GM12878 (cell line): ENCODE results near the gene LRRN4CL. TPM values are rescaled to one million over a fixed set of nuclear protein-coding genes. Genes with fewer than 3 reads are reported as not detected.

Experiments
- ATAC-seq: fragments of 200-7000 bp; cut with Tn5 transposase; 3 replicates; pipeline ENCODE4 v1.9.1; 2020; ENCODE audit warnings: mild to moderate bottlenecking, moderate library complexity
- BruUV-seq: library from RNA; stranded (reverse); fragments of 400-500 nt; replicated peaks from 2 replicates; lab custom pipeline; 2021; lab: Mats Ljungman, UMichigan
- CTCF ChIA-PET: fragments of 300-600 bp; sonication (Branson Sonifier 250); formaldehyde crosslinking; extraction: SDS; loops from one replicate; lab custom pipeline; 2021; ENCODE audit warnings: inconsistent platforms; lab: Yijun Ruan, JAX
- POLR2A ChIA-PET: fragments of 350-600 bp; formaldehyde crosslinking; extraction: SDS; loops from one replicate; lab custom pipeline; 2021; ENCODE audit warnings: inconsistent platforms; lab: Charles Lee
- RAD21 ChIA-PET: fragments of 300-600 bp; sonication (Branson Sonifier 250); formaldehyde crosslinking; loops from one replicate; lab custom pipeline; 2023; ENCODE audit warnings: antibody characterized with exemption; ENCODE audit not compliant: unreplicated experiment; lab: Charles Lee
- SMC1A ChIA-PET: fragments of 300-600 bp; sonication (Branson Sonifier 250); formaldehyde crosslinking; loops from one replicate; lab custom pipeline; 2023; ENCODE audit not compliant: unreplicated experiment, uncharacterized antibody; lab: Charles Lee
- DNase-seq: peaks from one replicate; pipeline ENCODE4 v3.0.0-alpha.2; 2011; ENCODE audit warnings: low read depth, low spot score
- FAIRE-seq: peaks from 3 replicates; lab custom pipeline; 2011; peaks lifted over from hg19 to GRCh38; lab: Jason Lieb, UNC
- H2AFZ ChIP-seq: 2 replicates; pipeline ENCODE4 v1.6.0; 2011; ENCODE audit warnings: low read depth, low read length, control low read depth; ENCODE audit not compliant: control insufficient read depth
- H3K27ac ChIP-seq: 2 replicates; pipeline ENCODE4 v1.5.1; 2011; ENCODE audit warnings: control low read depth; ENCODE audit not compliant: control insufficient read depth, insufficient read depth
- H3K27me3 ChIP-seq, 2 experiments: replicated peaks in 1 of 2; 2 replicates each; pipeline versions ENCODE4 v1.6.0 to v1.6.1; 2011; ENCODE audit warnings: low read length in 1 of 2; ENCODE audit not compliant: control insufficient read depth in 2 of 2, insufficient read depth in 2 of 2
- H3K36me3 ChIP-seq, 2 experiments: 2 replicates each; pipeline ENCODE4 v1.5.1; 2011; ENCODE audit warnings: low read length in 1 of 2; ENCODE audit not compliant: control insufficient read depth in 2 of 2, insufficient read depth in 2 of 2
- H3K4me1 ChIP-seq: 2 replicates; pipeline ENCODE4 v1.6.1; 2011; ENCODE audit warnings: mild to moderate bottlenecking, low read length, moderate library complexity, mixed read lengths; ENCODE audit not compliant: control insufficient read depth, insufficient read depth
- H3K4me2 ChIP-seq: 2 replicates; pipeline ENCODE4 v1.6.0; 2011; ENCODE audit warnings: control low read depth; ENCODE audit not compliant: control insufficient read depth, insufficient read depth
- H3K4me3 ChIP-seq: fragments of 200-600 bp; sonication (generic); 2 replicates; pipeline ENCODE4 v1.5.1; 2016
- H3K79me2 ChIP-seq: 2 replicates; pipeline ENCODE4 v1.6.0; 2011; ENCODE audit warnings: low read length; ENCODE audit not compliant: control insufficient read depth, insufficient read depth
- H3K9ac ChIP-seq: 2 replicates; pipeline ENCODE4 v1.8.0; 2011; ENCODE audit warnings: low read length, control low read depth, mixed read lengths; ENCODE audit not compliant: control insufficient read depth, insufficient read depth
- H3K9me3 ChIP-seq: replicated peaks from 3 replicates; pipeline ENCODE4 v1.5.1; 2011; ENCODE audit warnings: mild to moderate bottlenecking, low read length; ENCODE audit not compliant: control insufficient read depth, insufficient read depth
- H4K20me1 ChIP-seq: 2 replicates; pipeline ENCODE4 v1.6.0; 2011; ENCODE audit not compliant: control insufficient read depth, insufficient read depth
- CREB1 ChIP-seq: IDR thresholded peaks from 2 replicates; pipeline ENCODE4 v1.6.1; 2012; ENCODE audit warnings: low read depth, mild to moderate bottlenecking, inconsistent platforms
- ELK1 ChIP-seq: IDR thresholded peaks from 2 replicates; pipeline ENCODE4 v1.6.1; 2012; ENCODE audit warnings: low read depth, low read length, improper control_type of control experiment
- FOXM1 ChIP-seq: IDR thresholded peaks from 2 replicates; pipeline ENCODE4 v1.6.1; 2012; ENCODE audit warnings: low read depth, mild to moderate bottlenecking, inconsistent platforms, low read length, moderate library complexity
- GABPA ChIP-seq: IDR thresholded peaks from 2 replicates; pipeline ENCODE4 v1.6.1; 2014; ENCODE audit warnings: antibody characterized with exemption, low read depth, mild to moderate bottlenecking, inconsistent platforms
- GATAD2B ChIP-seq: fragments of 450-650 bp; conservative IDR thresholded peaks from 2 replicates; pipeline ENCODE4 v1.6.1; 2017; ENCODE audit warnings: low read depth, mild to moderate bottlenecking, moderate library complexity
- JUNB ChIP-seq: IDR thresholded peaks from 2 replicates; pipeline ENCODE4 v1.6.1; 2016; ENCODE audit warnings: antibody characterized with exemption, mild to moderate bottlenecking
- KAT2A ChIP-seq: conservative IDR thresholded peaks from 2 replicates; pipeline ENCODE4 v1.6.1; 2011; ENCODE audit warnings: low read depth, low read length; ENCODE audit not compliant: control insufficient read depth
- MLLT1 ChIP-seq: fragments of 450-650 bp; IDR thresholded peaks from 2 replicates; pipeline ENCODE4 v1.6.1; 2016; ENCODE audit warnings: mild to moderate bottlenecking
- MTA2 ChIP-seq: fragments of 450-650 bp; IDR thresholded peaks from 2 replicates; pipeline ENCODE4 v1.6.1; 2016; ENCODE audit warnings: low read depth, mild to moderate bottlenecking, moderate library complexity
- MXI1 ChIP-seq: fragments of 150-350 bp; IDR thresholded peaks from 2 replicates; pipeline ENCODE4 v1.6.1; 2011; ENCODE audit warnings: low read depth, mild to moderate bottlenecking, inconsistent platforms, low read length, improper control_type of control experiment
- NFYB ChIP-seq: IDR thresholded peaks from 2 replicates; pipeline ENCODE4 v1.6.1; 2011; ENCODE audit warnings: low read depth, mild to moderate bottlenecking, low read length, improper control_type of control experiment, moderate library complexity; ENCODE audit not compliant: insufficient read depth
- RB1 ChIP-seq: fragments of 450-650 bp; formaldehyde crosslinking; IDR thresholded peaks from 2 replicates; pipeline ENCODE4 v1.6.1; 2017; ENCODE audit warnings: mild to moderate bottlenecking, borderline replicate concordance
- RUNX3 ChIP-seq: IDR thresholded peaks from 2 replicates; pipeline ENCODE4 v1.6.1; 2012; ENCODE audit warnings: low read length, inconsistent platforms
- SUZ12 ChIP-seq: fragments of 200-600 bp; sonication (generic); IDR thresholded peaks from one replicate; pipeline ENCODE4 v1.6.1; 2018; ENCODE audit warnings: antibody characterized with exemption, mild to moderate bottlenecking; ENCODE audit not compliant: unreplicated experiment
- ZBTB40 ChIP-seq: fragments of 450-650 bp; IDR thresholded peaks from 2 replicates; pipeline ENCODE4 v1.6.1; 2016; ENCODE audit warnings: mild to moderate bottlenecking, moderate library complexity, borderline replicate concordance
- WGBS: methylation state at CpG from one replicate; pipeline ENCODE4 v1.1.6; 2016; ENCODE audit warnings: low lambda C conversion rate; ENCODE audit not compliant: insufficient replicate concordance, insufficient coverage; ENCODE audit errors: missing lambda C conversion rate; 5-methylcytosine and 5-hydroxymethylcytosine counted together
- in situ Hi-C: fragments of 300-500 bp; cut with MboI; formaldehyde crosslinking; loops from 9 replicates; pipeline ENCODE4 v1.14.3; 2018; ENCODE audit warnings: mixed read lengths
- intact Hi-C: fragments of 100-400 bp; cut with micrococcal nuclease; formaldehyde crosslinking; loops from one replicate; pipeline ENCODE4 v1.14.2; 2022; ENCODE audit not compliant: unreplicated experiment
- polyA plus RNA-seq, 11 experiments: library from polyadenylated mRNA; depleted of rRNA in 4 of 11; unstranded in 6 of 11; stranded (reverse) in 5 of 11; fragments of >200 nt; fragmentation: Nextera tagmentation in 4 of 11; fragmentation: Illumina TruSeq in 1 of 11; extraction: Ambion mirVana in 4 of 11; extraction: Trizol in 1 of 11; gene quantifications; 1 replicate in 1 of 11; 2 replicates in 10 of 11; pipeline versions ENCODE4 v1.2.1 to v1.2.3, GENCODE V29; 2011 to 2016; ENCODE audit warnings: inconsistent platforms in 2 of 11, missing spikeins in 2 of 11, low read depth in 1 of 11
- total RNA-seq, 4 experiments: library from RNA; depleted of rRNA in 3 of 4; stranded (reverse); fragments of >200 nt in 3 of 4; fragmentation: Illumina TruSeq in 1 of 4; extraction: Trizol in 1 of 4; gene quantifications; 2 replicates each; pipeline versions ENCODE4 v1.2.1 to v1.2.3, GENCODE V29; 2013 to 2021

LRRN4CL gene
- total and polyA plus RNA-seq, 10 of the 15 experiments (the other 5 are each of a cell fraction or from before 2014, with no cell fraction given) = 0.01 to 0.06 TPM; not detected in 8

GRCh38 chr11:62645946-62646824, 43.1 kb downstream of the LRRN4CL start, which contains the start of gene GANAB:
Gene GANAB, minus strand, starts transcription at chr11:62646613. Its CDS starts 14 bp downstream, at chr11:62646599.
- FAIRE-seq (peak; percentile 74), ATAC-seq (peak; percentile 99), DNase-seq (peak; percentile 82)
- peak within 1 kb of the TSS; percentile 98 for H3K4me3 ChIP-seq
- TSS peak; percentile 75 for BruUV-seq
- H3K36me3 ChIP-seq = peaks cover 10 to 13% of the 10 kb centered on the region in 2 experiments; a peak in 3 of 4 replicates
- CTCF ChIA-PET = interaction anchor here (0.8 to 1.6 kb wide), 4 partner anchors 19 to 55 kb away, joined by 3 to 7 read pairs (median 4); partner anchors contain the start of genes C11orf98, CSKMT and TUT1
- intact Hi-C loops = loop anchor here (2.0 kb wide), 1 partner anchor 23 kb away; no protein-coding TSS in a partner anchor
- WGBS = under 1% methylated on average over 71 of the region's 73 CpGs
- peak within 1 kb of the TSS; percentile 98 for H3K9ac ChIP-seq
- peak within 1 kb of the TSS; percentile 93 for H3K4me2 ChIP-seq
- RAD21 ChIA-PET = interaction anchor here (0.6 to 1.6 kb wide), 6 partner anchors 19 to 222 kb away, joined by 3 to 9 read pairs (median 3); partner anchors contain the start of genes B3GAT3, C11orf98, CSKMT and LBHD1
- H3K4me1 ChIP-seq = peaks cover 4% of the 10 kb centered on the region; the same call in 1 of the 2 replicates
- H3K27me3 ChIP-seq = no peaks in the 10 kb centered on the region
- no peaks in the 10 kb centered on the region; the same call in 1 of the 2 replicates for H4K20me1 ChIP-seq
- SMC1A ChIA-PET = interaction anchor here (1.2 to 3.1 kb wide), 4 partner anchors 9 to 81 kb away, joined by 3 to 9 read pairs (median 4); partner anchors contain the start of genes C11orf98, CSKMT, HNRNPUL2 and TTC9C
- no peaks in the 10 kb centered on the region for H3K9me3 ChIP-seq
- POLR2A ChIA-PET = interaction anchor here (0.5 to 14.6 kb wide), 12 partner anchors 10 to 210 kb away, joined by 3 to 295 read pairs (median 6); partner anchors contain the start of genes B3GAT3, C11orf98, CSKMT and HNRNPUL2
- H3K27ac ChIP-seq = peak within 1 kb of the TSS; percentile 93
- H2AFZ ChIP-seq = peak within 1 kb of the TSS; percentile 67
- peaks cover 37% of the 10 kb centered on the region for H3K79me2 ChIP-seq
- in situ Hi-C loops = no loop called here
- TF ChIP-seq FOXM1 (no peak), GABPA (peak; percentile 81), KAT2A (no peak), ZBTB40 (peak; percentile 68; the same call in 1 of the 2 replicates), CREB1 (peak; percentile 94), RB1 (peak; percentile 76; the same call in 1 of the 2 replicates), MLLT1 (peak; percentile 58; the same call in 1 of the 2 replicates), MTA2 (peak; percentile 37; the same call in 1 of the 2 replicates), NFYB (peak; percentile 85), ELK1 (0 out of 2 replicates have a peak, but pooled peaks have one; percentile 43), GATAD2B (peak; percentile 70), SUZ12 (no peak), RUNX3 (peak; percentile 64), MXI1 (0 out of 2 replicates have a peak, but pooled peaks have one; percentile 11), JUNB (no peak)
